ENCODE data around the gene PDE8B.

DNA sequence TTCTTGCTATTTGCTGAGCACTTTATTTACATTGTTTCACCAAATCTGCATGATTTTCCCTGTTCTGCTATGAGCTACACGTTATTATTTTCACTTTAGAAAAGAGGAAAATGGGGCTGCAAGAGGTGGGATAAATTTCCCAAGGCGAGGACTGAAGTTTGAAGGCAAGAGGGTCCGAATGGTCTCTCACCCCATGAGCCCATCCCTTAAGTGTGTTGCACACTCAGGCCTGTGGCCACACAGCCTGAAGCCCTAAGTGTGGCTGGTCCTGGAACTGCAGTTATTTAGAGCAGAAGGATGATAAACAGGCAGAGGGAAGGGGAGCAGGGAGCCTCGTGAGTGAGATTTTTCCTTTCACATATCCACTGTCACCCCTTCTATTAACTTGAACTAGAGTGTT is 7.8 kb downstream of the PDE8B start:
- TF ChIP-seq, protein P1, sequence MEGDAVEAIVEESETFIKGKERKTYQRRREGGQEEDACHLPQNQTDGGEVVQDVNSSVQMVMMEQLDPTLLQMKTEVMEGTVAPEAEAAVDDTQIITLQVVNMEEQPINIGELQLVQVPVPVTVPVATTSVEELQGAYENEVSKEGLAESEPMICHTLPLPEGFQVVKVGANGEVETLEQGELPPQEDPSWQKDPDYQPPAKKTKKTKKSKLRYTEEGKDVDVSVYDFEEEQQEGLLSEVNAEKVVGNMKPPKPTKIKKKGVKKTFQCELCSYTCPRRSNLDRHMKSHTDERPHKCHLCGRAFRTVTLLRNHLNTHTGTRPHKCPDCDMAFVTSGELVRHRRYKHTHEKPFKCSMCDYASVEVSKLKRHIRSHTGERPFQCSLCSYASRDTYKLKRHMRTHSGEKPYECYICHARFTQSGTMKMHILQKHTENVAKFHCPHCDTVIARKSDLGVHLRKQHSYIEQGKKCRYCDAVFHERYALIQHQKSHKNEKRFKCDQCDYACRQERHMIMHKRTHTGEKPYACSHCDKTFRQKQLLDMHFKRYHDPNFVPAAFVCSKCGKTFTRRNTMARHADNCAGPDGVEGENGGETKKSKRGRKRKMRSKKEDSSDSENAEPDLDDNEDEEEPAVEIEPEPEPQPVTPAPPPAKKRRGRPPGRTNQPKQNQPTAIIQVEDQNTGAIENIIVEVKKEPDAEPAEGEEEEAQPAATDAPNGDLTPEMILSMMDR (IDR thresholded peaks at IDR 0.05): no peak
- TF ChIP-seq POLR2A (IDR thresholded peaks at IDR 0.05): no peak
